OCI-LY1 (cell line): ENCODE measurements around the gene LRRC4.

Source experiments
- H2AFZ ChIP-seq: fragments of 200-600 bp; sonication (generic), shearing (Covaris generic); 2 replicates; pipeline ENCODE4 v1.6.0; 2014; ENCODE audit warnings: antibody characterized with exemption, mild to moderate bottlenecking, low read length
- H3F3A ChIP-seq: fragments of 200-600 bp; sonication (generic), shearing (Covaris generic); 2 replicates; pipeline ENCODE4 v1.6.0; 2014; ENCODE audit warnings: mild to moderate bottlenecking, antibody characterized with exemption, low read length, moderate library complexity; ENCODE audit not compliant: insufficient read depth
- H3K27ac ChIP-seq: fragments of 200-600 bp; sonication (generic); 2 replicates; pipeline ENCODE4 v1.5.1; 2014; ENCODE audit warnings: low read length, mixed run types, mild to moderate bottlenecking, low read depth; ENCODE audit not compliant: poor library complexity, severe bottlenecking
- H3K27me3 ChIP-seq: fragments of 200-600 bp; sonication (generic); 2 replicates; pipeline ENCODE4 v1.6.0; 2014; ENCODE audit warnings: antibody characterized with exemption, mild to moderate bottlenecking, low read length, moderate library complexity; ENCODE audit not compliant: insufficient read depth
- H3K36me3 ChIP-seq: fragments of 200-600 bp; sonication (generic); 2 replicates; pipeline ENCODE4 v1.6.1; 2014; ENCODE audit warnings: mild to moderate bottlenecking, antibody characterized with exemption, low read length, moderate library complexity, mixed read lengths; ENCODE audit not compliant: insufficient read depth
- H3K4me1 ChIP-seq: fragments of 200-600 bp; sonication (generic); 2 replicates; pipeline ENCODE4 v1.5.1; 2014; ENCODE audit warnings: mild to moderate bottlenecking, low read length, moderate library complexity; ENCODE audit not compliant: insufficient read depth, severe bottlenecking
- H3K4me2 ChIP-seq: fragments of 200-600 bp; sonication (generic), shearing (Covaris generic); 2 replicates; pipeline ENCODE4 v1.6.1; 2014; ENCODE audit warnings: low read length
- H3K4me3 ChIP-seq: fragments of 200-600 bp; sonication (generic); 2 replicates; pipeline ENCODE4 v1.5.1; 2014; ENCODE audit warnings: low read length, low read depth, mild to moderate bottlenecking, mixed read lengths; ENCODE audit not compliant: poor library complexity, severe bottlenecking
- H3K79me2 ChIP-seq: fragments of 200-600 bp; shearing (Covaris generic); 2 replicates; pipeline ENCODE4 v1.6.1; 2016; ENCODE audit warnings: mixed run types, low read length, mixed read lengths; ENCODE audit not compliant: insufficient read depth
- H3K9ac ChIP-seq: fragments of 200-600 bp; sonication (generic), shearing (Covaris generic); 2 replicates; pipeline ENCODE4 v1.6.1; 2014; ENCODE audit warnings: mild to moderate bottlenecking, low read length, mixed read lengths
- H3K9me2 ChIP-seq: fragments of 200-600 bp; sonication (generic), shearing (Covaris generic); 2 replicates; pipeline ENCODE4 v1.6.1; 2014; ENCODE audit warnings: low read depth, mild to moderate bottlenecking, low read length, mixed read lengths
- H3K9me3 ChIP-seq: fragments of 200-600 bp; shearing (Covaris generic); 2 replicates; pipeline ENCODE4 v1.6.1; 2014; ENCODE audit warnings: low read length, mixed read lengths
- H4K20me1 ChIP-seq: fragments of 200-600 bp; sonication (generic), shearing (Covaris generic); 2 replicates; pipeline ENCODE4 v1.6.0; 2016; ENCODE audit warnings: mild to moderate bottlenecking, low read length; ENCODE audit not compliant: insufficient read depth
- EZH2 ChIP-seq: fragments of 200-600 bp; sonication (generic), shearing (Covaris generic); IDR thresholded peaks from 2 replicates; pipeline ENCODE4 v1.8.0; 2017; ENCODE audit warnings: borderline replicate concordance, mixed run types, mild to moderate bottlenecking, antibody characterized with exemption, low read length, moderate library complexity, mixed read lengths
- TF ChIP-seq, protein P1 (sequence below): fragments of 200-600 bp; sonication (generic), shearing (Covaris generic); IDR thresholded peaks from 2 replicates; pipeline ENCODE4 v1.5.1; 2017; ENCODE audit warnings: mild to moderate bottlenecking, antibody characterized with exemption, low read length, moderate library complexity, mixed read lengths

The LRRC4 gene

GRCh38 chr7:128004623-128005022 lies 26.6 kb downstream of the LRRC4 start:
- peak overlapping the region; percentile 80 for H3K27ac ChIP-seq
- peak overlapping the region; percentile 53 for H3K4me2 ChIP-seq
- TF ChIP-seq, protein P1, sequence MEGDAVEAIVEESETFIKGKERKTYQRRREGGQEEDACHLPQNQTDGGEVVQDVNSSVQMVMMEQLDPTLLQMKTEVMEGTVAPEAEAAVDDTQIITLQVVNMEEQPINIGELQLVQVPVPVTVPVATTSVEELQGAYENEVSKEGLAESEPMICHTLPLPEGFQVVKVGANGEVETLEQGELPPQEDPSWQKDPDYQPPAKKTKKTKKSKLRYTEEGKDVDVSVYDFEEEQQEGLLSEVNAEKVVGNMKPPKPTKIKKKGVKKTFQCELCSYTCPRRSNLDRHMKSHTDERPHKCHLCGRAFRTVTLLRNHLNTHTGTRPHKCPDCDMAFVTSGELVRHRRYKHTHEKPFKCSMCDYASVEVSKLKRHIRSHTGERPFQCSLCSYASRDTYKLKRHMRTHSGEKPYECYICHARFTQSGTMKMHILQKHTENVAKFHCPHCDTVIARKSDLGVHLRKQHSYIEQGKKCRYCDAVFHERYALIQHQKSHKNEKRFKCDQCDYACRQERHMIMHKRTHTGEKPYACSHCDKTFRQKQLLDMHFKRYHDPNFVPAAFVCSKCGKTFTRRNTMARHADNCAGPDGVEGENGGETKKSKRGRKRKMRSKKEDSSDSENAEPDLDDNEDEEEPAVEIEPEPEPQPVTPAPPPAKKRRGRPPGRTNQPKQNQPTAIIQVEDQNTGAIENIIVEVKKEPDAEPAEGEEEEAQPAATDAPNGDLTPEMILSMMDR = no peak
- no peak for TF ChIP-seq EZH2
- no peaks in the 10 kb centered on the region for H3K79me2 ChIP-seq
- peak overlapping the region; percentile 11 for H3K4me3 ChIP-seq
- H3F3A ChIP-seq = no peaks in the 10 kb centered on the region
- no peaks in the 10 kb centered on the region for H3K27me3 ChIP-seq
- H2AFZ ChIP-seq = no peak overlapping the region
- no peaks in the 10 kb centered on the region for H3K9me3 ChIP-seq
- no peaks in the 10 kb centered on the region for H3K9me2 ChIP-seq
- no peaks in the 10 kb centered on the region for H4K20me1 ChIP-seq
- peak overlapping the region; percentile 15; the same call in 1 of the 2 replicates for H3K9ac ChIP-seq
- H3K36me3 ChIP-seq = peaks cover 7% of the 10 kb centered on the region; the same call in 1 of the 2 replicates
- H3K4me1 ChIP-seq = peaks cover 49% of the 10 kb centered on the region

GRCh38 chr7:128003787-128004186 lies 27.4 kb downstream of the LRRC4 start:
- H3K9ac ChIP-seq = peak overlapping the region; percentile 9; the same call in 1 of the 2 replicates
- H3K27ac ChIP-seq = peak overlapping the region; percentile 80
- peaks cover 9% of the 10 kb centered on the region; the same call in 1 of the 2 replicates for H3K36me3 ChIP-seq
- H3F3A ChIP-seq = no peaks in the 10 kb centered on the region
- TF ChIP-seq, protein P1 = no peak
- no peak for TF ChIP-seq EZH2
- no peak overlapping the region for H2AFZ ChIP-seq
- H3K4me2 ChIP-seq = peak overlapping the region; percentile 53
- no peaks in the 10 kb centered on the region for H3K27me3 ChIP-seq
- H3K79me2 ChIP-seq = no peaks in the 10 kb centered on the region
- H3K9me2 ChIP-seq = no peaks in the 10 kb centered on the region
- peak overlapping the region; percentile 11 for H3K4me3 ChIP-seq
- H4K20me1 ChIP-seq = no peaks in the 10 kb centered on the region
- H3K4me1 ChIP-seq = peaks cover 49% of the 10 kb centered on the region
- H3K9me3 ChIP-seq = no peaks in the 10 kb centered on the region

DNA sequence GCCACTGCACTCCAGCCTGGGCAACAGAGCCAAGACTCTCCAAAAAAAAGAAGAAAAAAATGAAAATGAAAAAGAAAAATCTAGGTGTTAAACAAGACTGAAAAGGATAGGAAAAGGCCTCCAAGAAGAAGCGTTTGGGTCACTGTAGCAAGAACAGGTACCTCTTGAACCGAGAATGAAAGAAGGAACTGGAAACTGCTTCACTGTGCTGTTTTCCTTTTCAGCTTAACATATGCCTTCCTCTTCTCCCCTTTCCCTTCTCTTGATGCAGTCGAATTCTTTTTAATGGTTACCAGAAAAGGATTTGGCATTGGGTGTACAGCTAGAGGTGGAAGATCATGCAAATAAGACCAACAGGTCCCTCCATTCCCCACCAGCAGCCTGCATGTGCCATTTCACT lies 28.1 kb downstream of the LRRC4 start:
- Histone ChIP-seq H3K9me2 (no peaks in the 10 kb centered on the region), H3K4me1 (peaks cover 49% of the 10 kb centered on the region), H3K27me3 (no peaks in the 10 kb centered on the region), H4K20me1 (no peaks in the 10 kb centered on the region), H3K36me3 (peaks cover 14% of the 10 kb centered on the region; the same call in 1 of the 2 replicates), H3K9me3 (no peaks in the 10 kb centered on the region), H3K4me2 (peak overlapping the region; percentile 53), H3F3A (no peaks in the 10 kb centered on the region), H3K9ac (peak overlapping the region; percentile 9; the same call in 1 of the 2 replicates), H2AFZ (no peak overlapping the region), H3K79me2 (no peaks in the 10 kb centered on the region), H3K27ac (peak overlapping the region; percentile 80), H3K4me3 (peak overlapping the region; percentile 6)
- no peak for TF ChIP-seq EZH2

DNA sequence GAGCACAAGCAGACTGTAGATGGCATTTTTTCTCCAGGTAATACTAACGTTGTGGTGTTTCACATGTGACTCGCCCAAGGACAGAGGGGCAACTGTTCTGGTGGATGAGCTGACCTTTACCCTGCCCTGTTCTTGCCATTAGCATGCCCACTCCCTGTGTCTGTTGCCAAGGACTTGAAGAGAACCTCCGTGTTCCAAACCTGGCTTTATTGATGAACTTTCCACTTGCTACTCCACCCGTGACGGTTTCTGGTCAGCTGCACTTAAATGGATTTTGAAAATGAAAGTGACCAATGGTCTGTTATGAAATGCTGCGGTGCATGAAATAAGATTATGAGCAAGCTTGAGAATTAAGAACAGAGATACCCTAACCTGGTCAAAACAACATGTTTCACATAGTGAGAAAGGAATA lies 30.4 kb downstream of the LRRC4 start:
- H3K9ac ChIP-seq = no peak overlapping the region
- no peaks in the 10 kb centered on the region for H3F3A ChIP-seq
- H3K4me3 ChIP-seq = no peak overlapping the region
- H3K9me3 ChIP-seq = no peaks in the 10 kb centered on the region
- peaks cover 30% of the 10 kb centered on the region; the same call in 1 of the 2 replicates for H3K36me3 ChIP-seq
- H2AFZ ChIP-seq = no peak overlapping the region
- H3K27ac ChIP-seq = peak overlapping the region; percentile 11
- 0 out of 2 replicates have a peak overlapping the region, but pooled peaks have one; percentile 4 for H3K4me2 ChIP-seq
- H3K4me1 ChIP-seq = peaks cover 49% of the 10 kb centered on the region
- H3K27me3 ChIP-seq = no peaks in the 10 kb centered on the region
- no peaks in the 10 kb centered on the region for H3K9me2 ChIP-seq
- TF ChIP-seq, protein P1 = no peak
- no peak for TF ChIP-seq EZH2
- no peaks in the 10 kb centered on the region for H3K79me2 ChIP-seq
- no peaks in the 10 kb centered on the region for H4K20me1 ChIP-seq
